HepG2 (cell line): ENCODE data around the gene LMNA. TPM values are rescaled to one million over a fixed set of nuclear protein-coding genes. Genes with fewer than 3 reads are reported as not detected.

ENCODE experiments used
- CENPT ChIP-seq: sonication (generic); formaldehyde crosslinking; IDR thresholded peaks from 2 replicates; pipeline ENCODE4 v1.8.0; 2022; ENCODE audit warnings: low read depth, mild to moderate bottlenecking, moderate library complexity, missing genetic modification reagents
- CERS6 ChIP-seq: sonication (generic); formaldehyde crosslinking; IDR thresholded peaks from 2 replicates; pipeline ENCODE4 v1.5.0; 2020; ENCODE audit warnings: missing genetic modification reagents
- GMEB2 ChIP-seq: IDR thresholded peaks from 2 replicates; pipeline ENCODE4 v1.6.1; 2016; ENCODE audit warnings: missing biosample characterization, missing genetic modification reagents, low read depth
- GPN1 ChIP-seq: sonication (generic); formaldehyde crosslinking; IDR thresholded peaks from 2 replicates; pipeline ENCODE4 v1.5.1; 2020; ENCODE audit warnings: missing genetic modification reagents, borderline replicate concordance
- KAT2B ChIP-seq: fragments of 150-350 bp; IDR thresholded peaks from 2 replicates; pipeline ENCODE4 v1.6.1; 2014; ENCODE audit warnings: low read depth, low read length, borderline replicate concordance
- KLF12 ChIP-seq: sonication (generic); formaldehyde crosslinking; IDR thresholded peaks from 2 replicates; pipeline ENCODE4 v1.4.0; 2020; ENCODE audit warnings: missing genetic modification reagents, borderline replicate concordance
- MEIS2 ChIP-seq: sonication (generic); formaldehyde crosslinking; IDR thresholded peaks from 2 replicates; pipeline ENCODE4 v1.9.0; 2021; ENCODE audit warnings: mild to moderate bottlenecking, missing genetic modification reagents
- MNT ChIP-seq: fragments of 450-650 bp; IDR thresholded peaks from 2 replicates; pipeline ENCODE4 v1.6.1; 2016
- NCOA5 ChIP-seq: sonication (generic); formaldehyde crosslinking; IDR thresholded peaks from 2 replicates; pipeline ENCODE4 v1.4.0; 2020; ENCODE audit warnings: missing genetic modification reagents
- PREB ChIP-seq: sonication (generic); formaldehyde crosslinking; IDR thresholded peaks from 2 replicates; pipeline ENCODE4 v1.4.0; 2020; ENCODE audit warnings: missing genetic modification reagents
- SAP130 ChIP-seq: IDR thresholded peaks from 2 replicates; pipeline ENCODE4 v1.6.1; 2016; ENCODE audit warnings: low read depth
- TEAD3 ChIP-seq: optimal IDR thresholded peaks from 2 replicates; pipeline ENCODE3; 2016; ENCODE audit warnings: borderline replicate concordance
- UBTF ChIP-seq: sonication (generic); formaldehyde crosslinking; IDR thresholded peaks from 2 replicates; pipeline ENCODE4 v1.4.0; 2020; ENCODE audit warnings: mild to moderate bottlenecking, missing genetic modification reagents
- ZBTB39 ChIP-seq: sonication (generic); formaldehyde crosslinking; IDR thresholded peaks from 2 replicates; pipeline ENCODE4 v1.5.0; 2020; ENCODE audit warnings: missing genetic modification reagents
- ZBTB42 ChIP-seq: sonication (generic); formaldehyde crosslinking; IDR thresholded peaks from 2 replicates; pipeline ENCODE4 v1.5.0; 2020; ENCODE audit warnings: mild to moderate bottlenecking, missing genetic modification reagents
- ZNF17 ChIP-seq: sonication (generic); formaldehyde crosslinking; IDR thresholded peaks from 2 replicates; pipeline ENCODE4 v1.5.0; 2020; ENCODE audit warnings: mild to moderate bottlenecking, missing genetic modification reagents
- ZNF335 ChIP-seq: sonication (generic); formaldehyde crosslinking; IDR thresholded peaks from 2 replicates; pipeline ENCODE4 v1.4.0; 2020; ENCODE audit warnings: missing genetic modification reagents
- ZNF557 ChIP-seq: sonication (generic); formaldehyde crosslinking; IDR thresholded peaks from 2 replicates; pipeline ENCODE4 v1.4.0; 2020; ENCODE audit warnings: missing genetic modification reagents
- ZNF883 ChIP-seq: sonication (generic); formaldehyde crosslinking; IDR thresholded peaks from 2 replicates; pipeline ENCODE4 v1.5.1; 2020; ENCODE audit warnings: mild to moderate bottlenecking, missing genetic modification reagents; ENCODE audit errors: not compliant biosample characterization
- ZSCAN12 ChIP-seq: sonication (generic); formaldehyde crosslinking; IDR thresholded peaks from 2 replicates; pipeline ENCODE4 v1.9.0; 2021; ENCODE audit warnings: mild to moderate bottlenecking, missing genetic modification reagents
- polyA plus RNA-seq, 8 experiments: library from polyadenylated mRNA; depleted of rRNA in 3 of 8; stranded (reverse) in 7 of 8; unstranded in 1 of 8; fragments of >200 nt; fragmentation: Illumina TruSeq in 4 of 8; extraction: Trizol in 4 of 8; gene quantifications; 2 replicates each; pipeline versions ENCODE4 v1.2.1 to v1.2.3, GENCODE V29; 2011 to 2016; ENCODE audit warnings: low read depth in 4 of 8, missing spikeins in 1 of 8, mixed read lengths in 1 of 8; ENCODE audit not compliant: insufficient read depth in 1 of 8
- total RNA-seq, 5 experiments: library from RNA; depleted of rRNA; stranded (reverse); fragments of >200 nt; fragmentation: Illumina TruSeq; extraction: Trizol; gene quantifications; 2 replicates each; pipeline ENCODE4 v1.2.3, GENCODE V29; 2016; ENCODE audit warnings: low read depth in 1 of 5

The LMNA gene
- total and polyA plus RNA-seq, 2 of the 13 experiments (the other 11 are each of a cell fraction or from before 2014, with no cell fraction given): 107 to 225 TPM

- TF ChIP-seq TEAD3 (CRISPR knock-in tag) (no peak), ZNF335 (CRISPR knock-in tag) (0 out of 2 replicates have a peak, but pooled peaks have one; percentile 35), ZNF883 (CRISPR knock-in tag) (no peak), SAP130 (CRISPR knock-in tag) (peak; percentile 81), PREB (CRISPR knock-in tag) (no peak), GPN1 (CRISPR knock-in tag) (no peak), MNT (peak; percentile 18; the same call in 1 of the 2 replicates), ZNF557 (CRISPR knock-in tag) (no peak), KLF12 (CRISPR knock-in tag) (no peak), ZSCAN12 (CRISPR knock-in tag) (no peak), CERS6 (CRISPR knock-in tag) (no peak; the same call in 1 of the 2 replicates), ZBTB39 (CRISPR knock-in tag) (no peak), KAT2B (no peak), CENPT (CRISPR knock-in tag) (no peak), MEIS2 (CRISPR knock-in tag) (peak; percentile 64), NCOA5 (no peak), GMEB2 (CRISPR knock-in tag) (no peak), UBTF (CRISPR knock-in tag) (peak; percentile 50; the same call in 1 of the 2 replicates), ZBTB42 (CRISPR knock-in tag) (no peak), ZNF17 (CRISPR knock-in tag) (no peak)
These were observed at the start of gene LMNA (continued) for GRCh38 chr1:156114101-156114918.
